Measurements from ENCODE around the gene ABCA9. TPM values are rescaled to one million over a fixed set of nuclear protein-coding genes. Genes with fewer than 3 reads are reported as not detected.

ABCA9 gene
- total RNA-seq, 1 experiment from 2014 or later, result 0.05 TPM

GRCh38 chr17:69098625-69099024 lies 37.9 kb upstream of the ABCA9 start:
- Histone ChIP-seq H3K4me3 (ENCODE audit: low read depth in 2 of 2, low read length in 2 of 2) (no peak overlapping the region), H3K27ac (ENCODE audit: low read length) (no peak overlapping the region), H3K4me1 (ENCODE audit: control insufficient read depth, insufficient read depth, low read length) (no peaks in the 10 kb centered on the region), H3K27me3 (ENCODE audit: control insufficient read depth, insufficient read depth, low read length) (no peaks in the 10 kb centered on the region), H3K36me3 (ENCODE audit: control insufficient read depth, insufficient read depth, low read length) (no peaks in the 10 kb centered on the region), H3K9me3 (ENCODE audit: control insufficient read depth, insufficient read depth, low read depth, low read length) (no peaks in the 10 kb centered on the region)
- in situ Hi-C loops (cut with HindIII; ENCODE audit: low pct_unique_long_range_greater_than_20kb, low sequenced_read_pairs), result no loop called here
- ChIA-PET POLR2A (no interaction called here), CTCF (no interaction called here)
- BruUV-seq (replicated peaks), result no TSS peak
- no peak for DNase-seq (ENCODE audit: low read depth, low spot score)
- TF ChIP-seq TCF7L2 (IDR thresholded peaks at IDR 0.05; ENCODE audit: low read depth, low read length) (no peak), REST (IDR thresholded peaks at IDR 0.05; ENCODE audit: insufficient read depth in 1 of 2, low read depth in 2 of 2, low read length in 1 of 2) (no peak), POLR2AphosphoS5 (IDR thresholded peaks at IDR 0.05; ENCODE audit: low read depth, low read length) (no peak)
- intact Hi-C loops (cut with micrococcal nuclease; ENCODE audit: unreplicated experiment), result no loop called here
- ATAC-seq, result no peak

- no TSS peak for BruUV-seq (replicated peaks)
- ATAC-seq (no peak), DNase-seq (ENCODE audit: low read depth, low spot score) (no peak)
- no peaks in the 10 kb centered on the region for H3K9me3 ChIP-seq (ENCODE audit: control insufficient read depth, insufficient read depth, low read depth, low read length)
- no peaks in the 10 kb centered on the region for H3K36me3 ChIP-seq (ENCODE audit: control insufficient read depth, insufficient read depth, low read length)
- CTCF ChIA-PET, result no interaction called here
- intact Hi-C loops (cut with micrococcal nuclease; ENCODE audit: unreplicated experiment) (no loop called here), in situ Hi-C loops (cut with HindIII; ENCODE audit: low pct_unique_long_range_greater_than_20kb, low sequenced_read_pairs) (no loop called here)
- no peak overlapping the region for H3K4me3 ChIP-seq (ENCODE audit: low read depth in 2 of 2, low read length in 2 of 2)
- POLR2A ChIA-PET, result no interaction called here
- no peak overlapping the region for H3K27ac ChIP-seq (ENCODE audit: low read length)
- TF ChIP-seq POLR2AphosphoS5 (IDR thresholded peaks at IDR 0.05; ENCODE audit: low read depth, low read length) (no peak), TCF7L2 (IDR thresholded peaks at IDR 0.05; ENCODE audit: low read depth, low read length) (no peak), REST (IDR thresholded peaks at IDR 0.05; ENCODE audit: insufficient read depth in 1 of 2, low read depth in 2 of 2, low read length in 1 of 2) (no peak), CTCF (IDR thresholded peaks at IDR 0.05) (no peak), SIN3A (IDR thresholded peaks at IDR 0.05; ENCODE audit: borderline replicate concordance, insufficient read depth, low read depth, low read length) (no peak)
- H3K27me3 ChIP-seq (ENCODE audit: control insufficient read depth, insufficient read depth, low read length), result no peaks in the 10 kb centered on the region
- H3K4me1 ChIP-seq (ENCODE audit: control insufficient read depth, insufficient read depth, low read length), result no peaks in the 10 kb centered on the region
These were observed 35.8 kb upstream of the ABCA9 start for GRCh38 chr17:69096541-69096940.
